ENCODE data around the gene EPHB4.

The EPHB4 gene

DNA sequence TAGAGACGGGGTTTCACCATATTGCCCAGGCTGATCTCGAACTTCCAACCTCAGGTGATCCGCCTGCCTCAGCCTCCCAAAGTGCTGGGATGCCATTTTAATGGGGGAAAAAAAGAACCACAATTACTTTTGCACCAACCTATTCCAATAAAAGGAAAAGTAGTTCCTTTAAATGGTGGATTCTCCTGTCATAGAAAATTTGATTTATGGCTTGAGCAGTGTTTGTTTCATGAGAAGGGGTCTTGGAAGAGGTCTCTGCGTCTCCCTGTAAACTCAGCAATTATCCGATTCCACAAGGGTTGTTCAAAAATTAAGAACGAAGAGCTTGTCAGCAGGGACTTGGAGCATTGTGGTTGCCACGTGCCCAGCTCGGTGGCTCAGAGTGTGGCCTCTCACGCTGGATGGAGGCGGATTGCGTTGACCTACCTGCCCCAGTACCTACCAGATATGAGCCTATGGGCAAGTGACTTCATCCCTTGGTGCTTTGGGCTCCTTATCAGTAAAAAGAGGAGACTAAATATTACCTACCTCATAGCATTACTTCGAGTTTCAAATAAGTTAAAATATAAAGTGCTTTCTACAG lies 37.0 kb upstream of the EPHB4 start:
- no peak for DNase-seq (ENCODE audit: extremely low spot score)
- TF ChIP-seq, protein P1, sequence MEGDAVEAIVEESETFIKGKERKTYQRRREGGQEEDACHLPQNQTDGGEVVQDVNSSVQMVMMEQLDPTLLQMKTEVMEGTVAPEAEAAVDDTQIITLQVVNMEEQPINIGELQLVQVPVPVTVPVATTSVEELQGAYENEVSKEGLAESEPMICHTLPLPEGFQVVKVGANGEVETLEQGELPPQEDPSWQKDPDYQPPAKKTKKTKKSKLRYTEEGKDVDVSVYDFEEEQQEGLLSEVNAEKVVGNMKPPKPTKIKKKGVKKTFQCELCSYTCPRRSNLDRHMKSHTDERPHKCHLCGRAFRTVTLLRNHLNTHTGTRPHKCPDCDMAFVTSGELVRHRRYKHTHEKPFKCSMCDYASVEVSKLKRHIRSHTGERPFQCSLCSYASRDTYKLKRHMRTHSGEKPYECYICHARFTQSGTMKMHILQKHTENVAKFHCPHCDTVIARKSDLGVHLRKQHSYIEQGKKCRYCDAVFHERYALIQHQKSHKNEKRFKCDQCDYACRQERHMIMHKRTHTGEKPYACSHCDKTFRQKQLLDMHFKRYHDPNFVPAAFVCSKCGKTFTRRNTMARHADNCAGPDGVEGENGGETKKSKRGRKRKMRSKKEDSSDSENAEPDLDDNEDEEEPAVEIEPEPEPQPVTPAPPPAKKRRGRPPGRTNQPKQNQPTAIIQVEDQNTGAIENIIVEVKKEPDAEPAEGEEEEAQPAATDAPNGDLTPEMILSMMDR (IDR thresholded peaks at IDR 0.05; ENCODE audit: control extremely low read depth, extremely low read depth, low read depth, missing control alignments): no peak
- ChIA-PET POLR2A (no interaction called here), CTCF (interaction anchor here (1.0 to 2.2 kb wide), 2 partner anchors 10 to 12 kb away, joined by 4 to 9 read pairs; partner anchors contain the start of gene SLC12A9)

DNA sequence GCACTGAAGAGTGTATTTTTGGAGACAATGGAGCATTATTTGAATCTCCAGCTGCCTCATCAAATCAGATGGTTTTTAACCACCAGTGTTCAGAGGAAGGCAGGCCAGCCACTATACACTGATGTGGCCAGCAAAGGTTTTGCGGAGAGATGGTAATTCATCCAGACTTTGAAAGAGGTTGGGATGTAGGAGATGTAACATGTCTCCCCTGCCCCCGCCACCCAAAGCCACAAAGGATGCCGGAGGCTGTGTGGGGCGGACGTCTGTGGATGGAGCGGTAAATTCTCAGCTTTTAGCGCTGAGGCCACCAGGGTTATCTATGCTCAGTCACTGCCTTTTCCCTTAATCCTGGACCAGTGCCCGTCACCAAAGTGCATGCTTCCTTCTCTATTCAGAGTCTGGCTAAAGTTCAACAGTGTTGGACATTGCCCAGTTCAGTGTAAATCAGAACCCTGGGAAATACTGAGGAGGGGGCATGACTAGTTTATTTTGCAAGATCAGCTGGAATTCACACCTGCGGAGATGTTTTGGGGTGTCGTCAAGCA lies 36.2 kb upstream of the EPHB4 start:
- POLR2A ChIA-PET: no interaction called here
- DNase-seq (ENCODE audit: extremely low spot score): no peak
- CTCF ChIA-PET: interaction anchor here (2.2 kb wide), 1 partner anchor 11 kb away, joined by 9 read pairs; the partner anchor contains the start of gene SLC12A9
- TF ChIP-seq, protein P1 (IDR thresholded peaks at IDR 0.05; ENCODE audit: control extremely low read depth, extremely low read depth, low read depth, missing control alignments): no peak

DNA sequence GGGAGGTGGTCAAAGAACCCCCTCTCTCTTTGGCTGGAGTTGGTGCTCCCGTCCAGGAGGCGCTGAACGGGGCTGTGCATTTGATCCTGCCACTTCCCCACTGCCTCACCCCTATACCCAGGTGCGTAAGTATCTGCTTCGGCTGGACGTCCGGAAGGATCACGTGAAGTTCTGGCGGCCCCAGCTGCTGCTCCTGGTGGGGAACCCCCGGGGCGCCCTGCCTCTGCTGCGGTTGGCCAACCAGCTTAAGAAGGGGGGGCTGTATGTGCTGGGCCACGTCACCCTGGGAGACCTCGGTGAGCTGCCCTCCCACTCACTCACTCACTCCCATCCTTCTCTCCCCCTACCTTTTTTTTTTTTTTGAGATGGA lies 34.3 kb upstream of the EPHB4 start:
- TF ChIP-seq, protein P1 (IDR thresholded peaks at IDR 0.05; ENCODE audit: control extremely low read depth, extremely low read depth, low read depth, missing control alignments): no peak
- no peak for DNase-seq (ENCODE audit: extremely low spot score)
- POLR2A ChIA-PET: no interaction called here
- CTCF ChIA-PET: interaction anchor here (1.3 to 1.6 kb wide), 2 partner anchors 9 to 62 kb away, joined by 4 read pairs; partner anchors contain the start of gene SLC12A9

DNA sequence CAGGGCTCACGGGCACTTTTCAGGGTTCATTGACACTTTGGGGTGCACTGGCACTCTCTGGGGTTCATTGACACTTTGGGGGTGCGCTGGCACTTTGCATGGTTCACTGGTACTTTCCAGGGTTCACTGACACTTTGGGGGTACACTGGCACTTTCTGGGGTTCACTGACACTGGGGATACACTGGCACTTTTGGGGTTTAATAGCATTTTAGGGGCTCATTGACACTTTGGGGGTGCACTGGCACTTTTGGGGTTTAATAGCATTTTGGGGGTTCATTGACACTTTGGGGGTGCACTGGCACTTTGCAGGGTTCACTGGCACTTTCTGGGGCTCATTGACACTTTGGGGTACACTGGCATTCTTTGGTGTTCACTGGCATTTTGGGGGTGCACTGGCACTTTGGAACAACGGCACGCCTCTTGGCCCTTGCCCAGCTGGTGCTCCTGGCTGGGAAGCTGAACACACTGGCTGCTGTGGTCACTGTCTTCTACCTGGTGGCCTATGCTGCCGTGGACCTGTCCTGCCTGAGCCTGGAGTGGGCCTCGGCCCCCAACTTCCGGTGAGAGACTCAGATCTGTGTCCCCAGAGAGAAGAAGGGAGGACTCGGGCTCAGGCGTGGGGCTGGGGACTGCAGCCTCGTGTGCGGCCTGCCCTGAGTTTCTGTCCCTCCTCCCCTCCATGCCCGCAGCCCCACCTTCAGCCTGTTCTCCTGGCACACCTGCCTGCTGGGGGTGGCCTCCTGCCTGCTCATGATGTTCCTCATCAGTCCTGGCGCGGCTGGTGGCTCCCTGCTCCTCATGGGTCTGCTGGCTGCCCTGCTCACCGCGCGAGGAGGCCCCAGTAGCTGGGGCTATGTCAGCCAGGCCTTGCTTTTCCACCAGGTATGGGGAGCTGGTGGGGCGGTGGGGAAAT lies 33.6 kb upstream of the EPHB4 start:
- CTCF ChIA-PET: interaction anchor here (1.3 to 1.6 kb wide), 2 partner anchors 8 to 62 kb away, joined by 4 read pairs; partner anchors contain the start of gene SLC12A9
- TF ChIP-seq, protein P1 (IDR thresholded peaks at IDR 0.05; ENCODE audit: control extremely low read depth, extremely low read depth, low read depth, missing control alignments): no peak

DNA sequence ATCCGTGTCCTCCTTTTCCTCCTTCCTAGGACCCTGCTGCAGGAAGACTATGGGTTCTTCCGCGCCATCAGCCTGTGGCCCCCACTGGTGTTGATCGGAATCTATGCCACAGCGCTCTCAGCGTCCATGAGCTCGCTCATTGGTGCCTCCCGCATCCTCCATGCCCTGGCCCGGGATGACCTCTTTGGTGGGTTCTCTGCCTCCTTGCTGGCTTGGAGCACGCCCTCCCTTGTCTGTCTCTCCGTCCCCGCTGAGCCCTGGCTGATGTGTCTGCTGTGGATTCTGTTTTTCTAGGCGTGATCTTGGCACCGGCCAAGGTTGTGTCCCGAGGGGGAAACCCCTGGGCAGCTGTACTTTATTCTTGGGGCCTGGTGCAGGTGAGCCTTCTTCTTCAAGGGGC lies 32.5 kb upstream of the EPHB4 start:
- TF ChIP-seq, protein P1 (IDR thresholded peaks at IDR 0.05; ENCODE audit: control extremely low read depth, extremely low read depth, low read depth, missing control alignments): no peak
- ChIA-PET POLR2A (no interaction called here), CTCF (no interaction called here)
- DNase-seq (ENCODE audit: extremely low spot score): no peak

More for the DNA sequence above, 33.6 kb upstream of the EPHB4 start:
- POLR2A ChIA-PET: no interaction called here
- DNase-seq (ENCODE audit: extremely low spot score): no peak

DNA sequence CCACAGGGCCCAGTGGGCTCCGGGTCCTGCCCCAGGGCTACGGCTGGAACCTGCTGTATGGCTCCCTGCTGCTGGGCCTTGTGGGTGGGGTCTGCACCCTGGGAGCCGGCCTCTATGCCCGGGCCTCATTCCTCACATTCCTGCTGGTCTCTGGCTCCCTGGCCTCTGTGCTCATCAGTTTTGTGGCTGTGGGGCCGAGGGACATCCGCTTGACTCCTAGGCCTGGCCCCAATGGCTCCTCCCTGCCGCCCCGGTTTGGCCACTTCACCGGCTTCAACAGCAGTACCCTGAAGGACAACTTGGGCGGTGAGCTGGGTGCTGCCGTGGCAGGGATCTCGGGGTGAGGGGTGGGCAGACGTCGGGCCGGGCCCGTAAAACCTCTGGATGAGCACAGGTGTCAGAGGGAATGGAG lies 29.6 kb upstream of the EPHB4 start:
- TF ChIP-seq, protein P1 (IDR thresholded peaks at IDR 0.05; ENCODE audit: control extremely low read depth, extremely low read depth, low read depth, missing control alignments): no peak
- DNase-seq (ENCODE audit: extremely low spot score): no peak
- ChIA-PET POLR2A (no interaction called here), CTCF (interaction anchor here (1.3 to 3.2 kb wide), 2 partner anchors 57 to 336 kb away, joined by 3 to 13 read pairs; no protein-coding TSS in a partner anchor)
